ENCODE results near the gene PRRT1. TPM values are rescaled to one million over a fixed set of nuclear protein-coding genes. Genes with fewer than 3 reads are reported as not detected.

PRRT1 gene
- polyA plus RNA-seq, 1 experiment, result 0.27 TPM

DNA sequence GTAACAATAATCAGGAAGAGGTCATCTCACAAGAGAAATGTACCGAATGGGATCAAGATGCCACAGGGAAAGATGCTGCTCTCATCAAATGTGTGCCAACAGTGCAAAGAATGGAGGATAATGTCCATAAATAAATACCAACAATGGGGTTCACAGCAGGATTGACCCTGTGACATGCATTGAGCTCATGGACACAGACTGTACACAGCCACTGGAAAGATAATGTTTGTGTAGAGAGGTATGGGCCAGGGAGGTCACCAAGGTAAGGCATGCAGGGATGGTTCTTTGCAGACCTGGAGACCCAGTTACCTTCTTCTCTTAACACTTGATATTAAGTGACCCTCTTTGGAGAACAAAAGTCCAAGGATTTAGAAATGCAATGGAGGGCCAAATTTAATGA lies 22.7 kb upstream of the PRRT1 start:
- TF ChIP-seq, protein P1, sequence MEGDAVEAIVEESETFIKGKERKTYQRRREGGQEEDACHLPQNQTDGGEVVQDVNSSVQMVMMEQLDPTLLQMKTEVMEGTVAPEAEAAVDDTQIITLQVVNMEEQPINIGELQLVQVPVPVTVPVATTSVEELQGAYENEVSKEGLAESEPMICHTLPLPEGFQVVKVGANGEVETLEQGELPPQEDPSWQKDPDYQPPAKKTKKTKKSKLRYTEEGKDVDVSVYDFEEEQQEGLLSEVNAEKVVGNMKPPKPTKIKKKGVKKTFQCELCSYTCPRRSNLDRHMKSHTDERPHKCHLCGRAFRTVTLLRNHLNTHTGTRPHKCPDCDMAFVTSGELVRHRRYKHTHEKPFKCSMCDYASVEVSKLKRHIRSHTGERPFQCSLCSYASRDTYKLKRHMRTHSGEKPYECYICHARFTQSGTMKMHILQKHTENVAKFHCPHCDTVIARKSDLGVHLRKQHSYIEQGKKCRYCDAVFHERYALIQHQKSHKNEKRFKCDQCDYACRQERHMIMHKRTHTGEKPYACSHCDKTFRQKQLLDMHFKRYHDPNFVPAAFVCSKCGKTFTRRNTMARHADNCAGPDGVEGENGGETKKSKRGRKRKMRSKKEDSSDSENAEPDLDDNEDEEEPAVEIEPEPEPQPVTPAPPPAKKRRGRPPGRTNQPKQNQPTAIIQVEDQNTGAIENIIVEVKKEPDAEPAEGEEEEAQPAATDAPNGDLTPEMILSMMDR (IDR thresholded peaks at IDR 0.05; ENCODE audit: low read depth, low read length), result no peak
- no peaks in the 10 kb centered on the region for H3K27me3 ChIP-seq (ENCODE audit: control insufficient read depth, insufficient read depth, low read length)

DNA sequence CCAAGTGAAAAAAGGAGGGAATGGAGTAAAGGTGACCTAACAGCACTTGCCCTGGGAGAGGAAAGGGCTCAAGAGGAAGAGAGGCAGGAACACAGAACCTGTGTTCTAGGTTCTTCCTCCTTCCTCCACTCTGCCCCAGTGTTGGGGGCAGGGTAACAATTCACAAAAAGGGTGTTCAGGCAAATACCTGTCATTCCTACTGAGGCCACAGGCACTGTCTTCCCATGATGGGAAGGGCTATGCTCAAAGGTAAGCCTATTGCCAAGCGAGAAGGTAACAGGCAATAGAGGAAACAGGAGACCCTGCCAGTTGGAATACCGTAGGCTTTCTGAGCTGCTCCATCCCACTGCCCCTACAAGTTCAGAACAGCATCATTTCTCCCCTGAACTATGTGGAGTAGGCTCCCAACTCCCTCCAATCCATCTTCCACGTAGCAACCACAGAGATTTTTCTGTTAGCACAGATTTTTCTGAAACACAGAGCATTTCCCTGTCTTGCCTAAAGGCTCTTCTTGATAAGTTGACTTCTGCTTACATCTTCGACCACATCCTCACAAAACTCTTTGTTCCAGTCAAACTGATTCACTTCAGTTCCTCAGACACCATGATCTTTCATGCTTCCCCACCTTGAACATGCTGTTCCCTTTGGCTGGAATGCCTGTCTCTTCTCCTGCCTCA lies 21.4 kb upstream of the PRRT1 start:
- DNase-seq (ENCODE audit: low read depth, low spot score), result no peak
- H3K27ac ChIP-seq (ENCODE audit: low read depth, low read length), result peak overlapping the region; percentile 11
- ChIA-PET CTCF (interaction anchor here (1.3 kb wide), 1 partner anchor 55 kb away, joined by 4 read pairs; no protein-coding TSS in a partner anchor), POLR2A (interaction anchor here (0.9 kb wide), 1 partner anchor 8 kb away, joined by 8 read pairs; no protein-coding TSS in a partner anchor)
- TF ChIP-seq, protein P1 (IDR thresholded peaks at IDR 0.05; ENCODE audit: low read depth, low read length), result no peak
- no peak overlapping the region for H3K4me3 ChIP-seq (ENCODE audit: low read depth, low read length)
- H3K27me3 ChIP-seq (ENCODE audit: control insufficient read depth, insufficient read depth, low read length), result no peaks in the 10 kb centered on the region
- H3K9me3 ChIP-seq (ENCODE audit: control insufficient read depth, insufficient read depth, low read length), result peaks cover 3% of the 10 kb centered on the region; the same call in 1 of the 2 replicates

More for the DNA sequence above, 22.7 kb upstream of the PRRT1 start:
- POLR2A ChIA-PET, result no interaction called here
- H3K27ac ChIP-seq (ENCODE audit: low read depth, low read length), result no peak overlapping the region
- no peak overlapping the region for H3K4me3 ChIP-seq (ENCODE audit: low read depth, low read length)
- no peak for DNase-seq (ENCODE audit: low read depth, low spot score)
- CTCF ChIA-PET, result interaction anchor here (1.3 kb wide), 1 partner anchor 56 kb away, joined by 4 read pairs; no protein-coding TSS in a partner anchor
- H3K9me3 ChIP-seq (ENCODE audit: control insufficient read depth, insufficient read depth, low read length), result peaks cover 3% of the 10 kb centered on the region; the same call in 1 of the 2 replicates

DNA sequence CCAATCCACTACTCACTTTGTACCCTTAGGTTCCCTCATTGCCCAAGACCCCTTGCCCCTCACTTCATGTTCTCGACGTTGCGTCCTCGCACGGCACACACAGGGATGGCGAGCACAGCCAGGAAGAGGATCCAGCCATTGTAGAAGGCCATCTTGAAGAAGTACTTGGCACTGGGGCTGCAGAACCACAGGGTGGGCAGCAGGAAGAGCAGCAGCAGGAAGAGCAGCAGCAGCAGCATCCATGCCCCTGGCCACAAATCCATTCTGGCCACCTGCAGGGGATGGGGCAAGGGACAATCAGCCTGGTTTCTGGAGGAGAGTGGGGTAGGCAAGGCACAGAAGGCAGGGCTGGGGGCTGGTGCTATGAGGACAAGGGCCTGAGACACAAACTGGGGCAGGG lies 19.5 kb upstream of the PRRT1 start:
- TF ChIP-seq, protein P1 (IDR thresholded peaks at IDR 0.05; ENCODE audit: low read depth, low read length), result no peak
- CTCF ChIA-PET, result no interaction called here

DNA sequence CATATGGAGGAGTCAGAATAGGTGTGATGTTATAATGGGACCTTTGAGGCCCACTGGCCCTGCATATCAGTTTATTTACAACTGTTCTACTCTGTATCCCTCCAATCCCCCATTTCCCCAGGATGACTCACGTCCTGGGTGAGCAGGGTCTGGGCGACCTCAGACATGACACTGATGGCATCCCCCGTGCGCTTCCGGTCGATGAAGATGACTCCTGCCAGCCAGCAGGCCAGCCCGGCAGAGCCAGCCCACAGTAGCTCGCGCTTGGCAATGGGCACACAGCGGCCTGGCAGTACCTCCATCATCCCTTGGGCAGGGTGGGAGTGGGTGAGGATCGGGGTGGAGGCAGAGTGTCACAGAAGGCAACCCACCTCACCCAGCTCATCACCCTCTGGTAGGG lies 18.6 kb upstream of the PRRT1 start:
- no peak overlapping the region for H3K27ac ChIP-seq (ENCODE audit: low read depth, low read length)
- CTCF ChIA-PET, result interaction anchor here (1.6 kb wide), 1 partner anchor 52 kb away, joined by 4 read pairs; no protein-coding TSS in a partner anchor
- H3K4me3 ChIP-seq (ENCODE audit: low read depth, low read length), result no peak overlapping the region
- POLR2A ChIA-PET, result no interaction called here
- no peaks in the 10 kb centered on the region for H3K27me3 ChIP-seq (ENCODE audit: control insufficient read depth, insufficient read depth, low read length)
- DNase-seq (ENCODE audit: low read depth, low spot score), result no peak
- H3K9me3 ChIP-seq (ENCODE audit: control insufficient read depth, insufficient read depth, low read length), result no peaks in the 10 kb centered on the region
- TF ChIP-seq, protein P1 (IDR thresholded peaks at IDR 0.05; ENCODE audit: low read depth, low read length), result no peak

More for the DNA sequence above, 19.5 kb upstream of the PRRT1 start:
- Histone ChIP-seq H3K4me3 (ENCODE audit: low read depth, low read length) (no peak overlapping the region), H3K27ac (ENCODE audit: low read depth, low read length) (no peak overlapping the region), H3K27me3 (ENCODE audit: control insufficient read depth, insufficient read depth, low read length) (no peaks in the 10 kb centered on the region), H3K9me3 (ENCODE audit: control insufficient read depth, insufficient read depth, low read length) (peaks cover 3% of the 10 kb centered on the region; the same call in 1 of the 2 replicates)
- no peak for DNase-seq (ENCODE audit: low read depth, low spot score)
- POLR2A ChIA-PET, result no interaction called here

Data from AG04450 (cell line).